HL-60 (cell line): ENCODE data around the gene API5.

Source experiments
- GABPA ChIP-seq: IDR thresholded peaks from 2 replicates; pipeline ENCODE4 v1.6.1; 2012; ENCODE audit warnings: low read depth
- POLR2AphosphoS5 ChIP-seq: IDR thresholded peaks from 2 replicates; pipeline ENCODE4 v1.6.1; 2012; ENCODE audit warnings: low read depth
- SPI1 ChIP-seq: IDR thresholded peaks from 2 replicates; pipeline ENCODE4 v1.6.1; 2012; ENCODE audit warnings: low read depth, mild to moderate bottlenecking, borderline replicate concordance
- TF ChIP-seq, protein P1 (sequence below): IDR thresholded peaks from one replicate; pipeline ENCODE4 v1.5.1; 2011; ENCODE audit warnings: low read length, control low read depth, inconsistent platforms; ENCODE audit not compliant: insufficient read depth
- TF ChIP-seq, protein P2 (sequence below): IDR thresholded peaks from 2 replicates; pipeline ENCODE4 v1.6.1; 2012; ENCODE audit warnings: low read depth; ENCODE audit not compliant: insufficient replicate concordance

DNA sequence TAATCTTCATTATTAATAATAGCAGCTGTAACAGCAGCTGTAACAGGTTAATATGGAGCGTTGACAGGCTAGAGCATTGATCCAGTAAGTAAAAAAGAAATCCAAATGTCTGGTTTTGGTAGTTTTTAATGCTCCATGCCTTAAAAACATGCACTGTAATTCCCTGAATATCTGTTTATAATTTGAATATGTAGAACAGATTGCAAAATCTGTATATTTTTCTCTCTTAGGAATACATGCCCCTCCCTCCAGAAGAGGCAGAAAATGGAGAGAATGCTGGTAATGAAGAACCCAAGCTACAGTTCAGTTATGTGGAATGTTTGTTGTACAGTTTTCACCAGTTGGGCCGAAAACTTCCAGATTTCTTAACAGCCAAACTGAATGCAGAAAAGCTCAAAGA is 16.7 kb downstream of the API5 start:
- TF ChIP-seq, protein P1, sequence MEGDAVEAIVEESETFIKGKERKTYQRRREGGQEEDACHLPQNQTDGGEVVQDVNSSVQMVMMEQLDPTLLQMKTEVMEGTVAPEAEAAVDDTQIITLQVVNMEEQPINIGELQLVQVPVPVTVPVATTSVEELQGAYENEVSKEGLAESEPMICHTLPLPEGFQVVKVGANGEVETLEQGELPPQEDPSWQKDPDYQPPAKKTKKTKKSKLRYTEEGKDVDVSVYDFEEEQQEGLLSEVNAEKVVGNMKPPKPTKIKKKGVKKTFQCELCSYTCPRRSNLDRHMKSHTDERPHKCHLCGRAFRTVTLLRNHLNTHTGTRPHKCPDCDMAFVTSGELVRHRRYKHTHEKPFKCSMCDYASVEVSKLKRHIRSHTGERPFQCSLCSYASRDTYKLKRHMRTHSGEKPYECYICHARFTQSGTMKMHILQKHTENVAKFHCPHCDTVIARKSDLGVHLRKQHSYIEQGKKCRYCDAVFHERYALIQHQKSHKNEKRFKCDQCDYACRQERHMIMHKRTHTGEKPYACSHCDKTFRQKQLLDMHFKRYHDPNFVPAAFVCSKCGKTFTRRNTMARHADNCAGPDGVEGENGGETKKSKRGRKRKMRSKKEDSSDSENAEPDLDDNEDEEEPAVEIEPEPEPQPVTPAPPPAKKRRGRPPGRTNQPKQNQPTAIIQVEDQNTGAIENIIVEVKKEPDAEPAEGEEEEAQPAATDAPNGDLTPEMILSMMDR: no peak
- TF ChIP-seq GABPA (no peak), POLR2AphosphoS5 (no peak), SPI1 (no peak)
- TF ChIP-seq, protein P2, sequence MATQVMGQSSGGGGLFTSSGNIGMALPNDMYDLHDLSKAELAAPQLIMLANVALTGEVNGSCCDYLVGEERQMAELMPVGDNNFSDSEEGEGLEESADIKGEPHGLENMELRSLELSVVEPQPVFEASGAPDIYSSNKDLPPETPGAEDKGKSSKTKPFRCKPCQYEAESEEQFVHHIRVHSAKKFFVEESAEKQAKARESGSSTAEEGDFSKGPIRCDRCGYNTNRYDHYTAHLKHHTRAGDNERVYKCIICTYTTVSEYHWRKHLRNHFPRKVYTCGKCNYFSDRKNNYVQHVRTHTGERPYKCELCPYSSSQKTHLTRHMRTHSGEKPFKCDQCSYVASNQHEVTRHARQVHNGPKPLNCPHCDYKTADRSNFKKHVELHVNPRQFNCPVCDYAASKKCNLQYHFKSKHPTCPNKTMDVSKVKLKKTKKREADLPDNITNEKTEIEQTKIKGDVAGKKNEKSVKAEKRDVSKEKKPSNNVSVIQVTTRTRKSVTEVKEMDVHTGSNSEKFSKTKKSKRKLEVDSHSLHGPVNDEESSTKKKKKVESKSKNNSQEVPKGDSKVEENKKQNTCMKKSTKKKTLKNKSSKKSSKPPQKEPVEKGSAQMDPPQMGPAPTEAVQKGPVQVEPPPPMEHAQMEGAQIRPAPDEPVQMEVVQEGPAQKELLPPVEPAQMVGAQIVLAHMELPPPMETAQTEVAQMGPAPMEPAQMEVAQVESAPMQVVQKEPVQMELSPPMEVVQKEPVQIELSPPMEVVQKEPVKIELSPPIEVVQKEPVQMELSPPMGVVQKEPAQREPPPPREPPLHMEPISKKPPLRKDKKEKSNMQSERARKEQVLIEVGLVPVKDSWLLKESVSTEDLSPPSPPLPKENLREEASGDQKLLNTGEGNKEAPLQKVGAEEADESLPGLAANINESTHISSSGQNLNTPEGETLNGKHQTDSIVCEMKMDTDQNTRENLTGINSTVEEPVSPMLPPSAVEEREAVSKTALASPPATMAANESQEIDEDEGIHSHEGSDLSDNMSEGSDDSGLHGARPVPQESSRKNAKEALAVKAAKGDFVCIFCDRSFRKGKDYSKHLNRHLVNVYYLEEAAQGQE: no peak
